ENCODE results near the gene GAS2L3.
A peak's percentile ranks its signal among the peaks of the same experiment; 100 is the strongest.

The GAS2L3 gene

GRCh38 chr12:100656141-100656540 lies 82.7 kb downstream of the GAS2L3 start:
- Histone ChIP-seq H3K9me3 (ENCODE audit: severe bottlenecking) (no peaks in the 10 kb centered on the region), H3K4me1 (ENCODE audit: insufficient read depth, poor library complexity, severe bottlenecking) (no peaks in the 10 kb centered on the region), H3K27ac (ENCODE audit: poor library complexity, severe bottlenecking) (no peak overlapping the region), H3K27me3 (ENCODE audit: insufficient read depth, poor library complexity, severe bottlenecking) (no peaks in the 10 kb centered on the region), H3K36me3 (ENCODE audit: low read depth) (no peaks in the 10 kb centered on the region), H3K4me3 (ENCODE audit: severe bottlenecking) (no peak overlapping the region)
- DNase-seq (ENCODE audit: low spot score) (no peak), ATAC-seq (ENCODE audit: low read depth) (no peak)
- no peak for TF ChIP-seq CTCF (IDR thresholded peaks at IDR 0.05; ENCODE audit: poor library complexity, severe bottlenecking)

- Histone ChIP-seq H3K4me3 (ENCODE audit: severe bottlenecking) (no peak overlapping the region), H3K9me3 (ENCODE audit: severe bottlenecking) (no peaks in the 10 kb centered on the region), H3K27me3 (ENCODE audit: insufficient read depth, poor library complexity, severe bottlenecking) (no peaks in the 10 kb centered on the region), H3K4me1 (ENCODE audit: insufficient read depth, poor library complexity, severe bottlenecking) (peaks cover 4% of the 10 kb centered on the region), H3K36me3 (ENCODE audit: low read depth) (no peaks in the 10 kb centered on the region), H3K27ac (ENCODE audit: poor library complexity, severe bottlenecking) (no peak overlapping the region)
- no peak for TF ChIP-seq CTCF (IDR thresholded peaks at IDR 0.05; ENCODE audit: poor library complexity, severe bottlenecking)
- DNase-seq (ENCODE audit: low spot score) (no peak), ATAC-seq (ENCODE audit: low read depth) (no peak)
These were observed 83.4 kb downstream of the GAS2L3 start for GRCh38 chr12:100656856-100657255.

- no peaks in the 10 kb centered on the region for H3K36me3 ChIP-seq (ENCODE audit: low read depth)
- H3K27me3 ChIP-seq (ENCODE audit: insufficient read depth, poor library complexity, severe bottlenecking), result no peaks in the 10 kb centered on the region
- DNase-seq (ENCODE audit: low spot score) (no peak), ATAC-seq (ENCODE audit: low read depth) (peak; percentile 31; the same call in 1 of the 3 replicates)
- TF ChIP-seq CTCF (IDR thresholded peaks at IDR 0.05; ENCODE audit: poor library complexity, severe bottlenecking), result no peak
- peaks cover 4% of the 10 kb centered on the region for H3K4me1 ChIP-seq (ENCODE audit: insufficient read depth, poor library complexity, severe bottlenecking)
- no peak overlapping the region for H3K4me3 ChIP-seq (ENCODE audit: severe bottlenecking)
- H3K27ac ChIP-seq (ENCODE audit: poor library complexity, severe bottlenecking), result no peak overlapping the region
- no peaks in the 10 kb centered on the region for H3K9me3 ChIP-seq (ENCODE audit: severe bottlenecking)
These were observed 87.9 kb downstream of the GAS2L3 start for GRCh38 chr12:100661300-100661951.

GRCh38 chr12:100666588-100666987 lies 93.1 kb downstream of the GAS2L3 start:
- no peak for ATAC-seq (ENCODE audit: low read depth)
- no peaks in the 10 kb centered on the region for H3K27me3 ChIP-seq (ENCODE audit: insufficient read depth, poor library complexity, severe bottlenecking)
- peaks cover under 1% of the 10 kb centered on the region for H3K4me1 ChIP-seq (ENCODE audit: insufficient read depth, poor library complexity, severe bottlenecking)

More at GRCh38 chr12:100666588-100666987, 93.1 kb downstream of the GAS2L3 start:
- Histone ChIP-seq H3K9me3 (ENCODE audit: severe bottlenecking) (no peaks in the 10 kb centered on the region), H3K27ac (ENCODE audit: poor library complexity, severe bottlenecking) (no peak overlapping the region), H3K4me3 (ENCODE audit: severe bottlenecking) (no peak overlapping the region), H3K36me3 (ENCODE audit: low read depth) (no peaks in the 10 kb centered on the region)
- no peak for DNase-seq (ENCODE audit: low spot score)
- no peak for TF ChIP-seq CTCF (IDR thresholded peaks at IDR 0.05; ENCODE audit: poor library complexity, severe bottlenecking)

Measured in RWPE2 (cell line).